ENCODE results near the gene MGRN1. TPM values are rescaled to one million over a fixed set of nuclear protein-coding genes. Genes with fewer than 3 reads are reported as not detected.

Gene MGRN1
- total RNA-seq: 100 to 1,000 TPM in 1 of 2 donors, 10 to 100 TPM in 1; 55.7 to 112 TPM
- polyA plus RNA-seq: 10 to 100 TPM; 29.5 to 38.2 TPM
- long read RNA-seq, donor 1, full-length matches to known transcripts: 14 of 14 reads
- long read RNA-seq, donor 1, partial matches to known transcripts: 0 of 14 reads
- long read RNA-seq, donor 1, other reads (novel, unspliced or antisense): 0 of 14 reads
- long read RNA-seq, donor 2, partial matches to known transcripts: 0 of 3 reads
- long read RNA-seq, donor 2, other reads (novel, unspliced or antisense): 0 of 3 reads
- long read RNA-seq, donor 3, partial matches to known transcripts: 5 of 6 reads
- long read RNA-seq, donor 3, other reads (novel, unspliced or antisense): 0 of 6 reads
- long read RNA-seq, donor 4: 0 reads
- long read RNA-seq, donor 5, transcript MGRN1-201 (17 exons, 3,968 nt): major isoform, 7 of 10 reads
- long read RNA-seq, donor 5, partial matches to known transcripts: 0 of 10 reads
- long read RNA-seq, donor 5, other reads (novel, unspliced or antisense): 0 of 10 reads

GRCh38 chr16:4624015-4624826, at the start of gene MGRN1:
MGRN1 (plus strand) TSS chr16:4624826; CDS start chr16:4624961, 135 bp downstream.
- Histone ChIP-seq H3K9ac (ENCODE audit: insufficient read depth in 1 of 2, low read length in 2 of 2) (peak within 1 kb of the TSS; percentile 66 to 85), H3K4me1 (ENCODE audit: control insufficient read depth in 5 of 5, insufficient read depth in 5 of 5, low read length in 5 of 5) (peaks cover 0 to 14% (median 11%) of the 10 kb centered on the region in 5 donors), H3K36me3 (ENCODE audit: control insufficient read depth in 4 of 4, insufficient read depth in 4 of 4, low read length in 4 of 4) (peaks cover 0 to 7% (median 0%) of the 10 kb centered on the region in 4 donors), H3K9me3 (ENCODE audit: control insufficient read depth in 4 of 4, insufficient read depth in 3 of 4, low read length in 3 of 4) (no peaks in the 10 kb centered on the region), H3K27me3 (ENCODE audit: control insufficient read depth in 3 of 3, insufficient read depth in 3 of 3, low read length in 2 of 3) (no peaks in the 10 kb centered on the region), H3K27ac (ENCODE audit: low read depth in 1 of 2, low read length in 1 of 2) (peak within 1 kb of the TSS; percentile 98 to 99), H3K4me3 (peak within 1 kb of the TSS; percentile 94)
- ATAC-seq (ENCODE audit: insufficient read depth, low FRiP score): peak; percentile 97
- TF ChIP-seq CTCF (IDR thresholded peaks at IDR 0.05; ENCODE audit: control extremely low read depth, extremely low read depth): peak; percentile 74
- peak; percentile 98 to 99 (median 99) for DNase-seq
- 7 to 8% methylated on average over 40 to 42 of the region's 42 CpGs for WGBS, 2 donors

- no peak for ATAC-seq (ENCODE audit: insufficient read depth, low FRiP score)
- peak in 1 of 3 donors; percentile 36 for DNase-seq
Measured at GRCh38 chr16:4574919-4575705, 49.5 kb upstream of the MGRN1 start.

GRCh38 chr16:4576008-4576407, 48.6 kb upstream of the MGRN1 start:
- Histone ChIP-seq H3K27me3 (ENCODE audit: control insufficient read depth in 3 of 3, insufficient read depth in 3 of 3, low read length in 2 of 3) (no peaks in the 10 kb centered on the region), H3K9me3 (ENCODE audit: control insufficient read depth in 4 of 4, insufficient read depth in 3 of 4, low read length in 3 of 4) (no peaks in the 10 kb centered on the region), H3K9ac (ENCODE audit: insufficient read depth in 1 of 2, low read length in 2 of 2) (no peak overlapping the region), H3K36me3 (ENCODE audit: control insufficient read depth in 4 of 4, insufficient read depth in 4 of 4, low read length in 4 of 4) (no peaks in the 10 kb centered on the region), H3K4me1 (ENCODE audit: control insufficient read depth in 5 of 5, insufficient read depth in 5 of 5, low read length in 5 of 5) (peaks cover 0 to 14% (median 3%) of the 10 kb centered on the region in 5 donors), H3K27ac (ENCODE audit: low read depth in 1 of 2, low read length in 1 of 2) (no peak overlapping the region), H3K4me3 (no peak overlapping the region)
- WGBS, 2 donors: 95 to 97% methylated on average over 15 of the region's 15 CpGs
- ATAC-seq (ENCODE audit: insufficient read depth, low FRiP score) (no peak), DNase-seq (no peak)
- TF ChIP-seq CTCF (IDR thresholded peaks at IDR 0.05; ENCODE audit: control extremely low read depth, extremely low read depth): no peak

More at GRCh38 chr16:4574919-4575705, 49.5 kb upstream of the MGRN1 start:
- no peak overlapping the region for H3K9ac ChIP-seq (ENCODE audit: insufficient read depth in 1 of 2, low read length in 2 of 2)
- 34 to 73% methylated on average over 11 of the region's 11 CpGs for WGBS, 2 donors
- H3K9me3 ChIP-seq (ENCODE audit: control insufficient read depth in 4 of 4, insufficient read depth in 3 of 4, low read length in 3 of 4): no peaks in the 10 kb centered on the region
- peaks cover 0 to 14% (median 3%) of the 10 kb centered on the region in 5 donors for H3K4me1 ChIP-seq (ENCODE audit: control insufficient read depth in 5 of 5, insufficient read depth in 5 of 5, low read length in 5 of 5)
- H3K27me3 ChIP-seq (ENCODE audit: control insufficient read depth in 3 of 3, insufficient read depth in 3 of 3, low read length in 2 of 3): no peaks in the 10 kb centered on the region
- no peaks in the 10 kb centered on the region for H3K36me3 ChIP-seq (ENCODE audit: control insufficient read depth in 4 of 4, insufficient read depth in 4 of 4, low read length in 4 of 4)
- no peak overlapping the region for H3K4me3 ChIP-seq
- H3K27ac ChIP-seq (ENCODE audit: low read depth in 1 of 2, low read length in 1 of 2): no peak overlapping the region
- no peak for TF ChIP-seq CTCF (IDR thresholded peaks at IDR 0.05; ENCODE audit: control extremely low read depth, extremely low read depth)
